Rectal smooth muscle tissue (tissue), 1 donor: ENCODE measurements around the gene GSG1L.

Source experiments
- H3K27ac ChIP-seq: one replicate; pipeline ENCODE4 v1.7.0; 2013; ENCODE audit warnings: low read depth, low read length, inconsistent platforms
- H3K27me3 ChIP-seq: one replicate; pipeline ENCODE4 v1.7.0; 2013; ENCODE audit warnings: low read length; ENCODE audit not compliant: control insufficient read depth, insufficient read depth
- H3K36me3 ChIP-seq: one replicate; pipeline ENCODE4 v1.7.0; 2013; ENCODE audit warnings: low read length; ENCODE audit not compliant: control insufficient read depth, insufficient read depth
- H3K4me1 ChIP-seq: one replicate; pipeline ENCODE4 v1.7.0; 2013; ENCODE audit warnings: low read length; ENCODE audit not compliant: control insufficient read depth, insufficient read depth
- H3K4me3 ChIP-seq: one replicate; pipeline ENCODE4 v1.7.0; 2013; ENCODE audit warnings: low read length
- H3K9ac ChIP-seq: one replicate; pipeline ENCODE4 v1.7.0; 2013; ENCODE audit warnings: low read length

Gene GSG1L

GRCh38 chr16:28069971-28070794 lies 6.7 kb upstream of the GSG1L start:
- no peak overlapping the region for H3K27ac ChIP-seq
- H3K4me1 ChIP-seq = no peaks in the 10 kb centered on the region

GRCh38 chr16:28068976-28069375 lies 5.5 kb upstream of the GSG1L start:
- no peaks in the 10 kb centered on the region for H3K4me1 ChIP-seq
- H3K9ac ChIP-seq = no peak overlapping the region
- H3K27me3 ChIP-seq = peaks cover 4% of the 10 kb centered on the region
- H3K36me3 ChIP-seq = no peaks in the 10 kb centered on the region
- no peak overlapping the region for H3K4me3 ChIP-seq
- no peak overlapping the region for H3K27ac ChIP-seq

More at GRCh38 chr16:28069971-28070794, 6.7 kb upstream of the GSG1L start:
- Histone ChIP-seq H3K9ac (no peak overlapping the region), H3K4me3 (no peak overlapping the region), H3K27me3 (no peaks in the 10 kb centered on the region), H3K36me3 (no peaks in the 10 kb centered on the region)

GRCh38 chr16:28067604-28068379 lies 4.3 kb upstream of the GSG1L start:
- Histone ChIP-seq H3K4me1 (no peaks in the 10 kb centered on the region), H3K4me3 (no peak overlapping the region), H3K27me3 (peaks cover 8% of the 10 kb centered on the region), H3K27ac (no peak overlapping the region), H3K36me3 (no peaks in the 10 kb centered on the region), H3K9ac (no peak overlapping the region)

- Histone ChIP-seq H3K9ac (no peak overlapping the region), H3K27me3 (peaks cover 20% of the 10 kb centered on the region), H3K4me1 (no peaks in the 10 kb centered on the region), H3K4me3 (no peak overlapping the region), H3K27ac (no peak overlapping the region), H3K36me3 (no peaks in the 10 kb centered on the region)
Observed at GRCh38 chr16:28064706-28065249, 1.3 kb upstream of the GSG1L start.

- H3K27me3 ChIP-seq = peaks cover 20% of the 10 kb centered on the region
- H3K27ac ChIP-seq = no peak overlapping the region
- no peak overlapping the region for H3K9ac ChIP-seq
- no peaks in the 10 kb centered on the region for H3K36me3 ChIP-seq
- no peak overlapping the region for H3K4me3 ChIP-seq
- H3K4me1 ChIP-seq = no peaks in the 10 kb centered on the region
Observed at GRCh38 chr16:28064150-28064549, 636 bp upstream of the GSG1L start.

GRCh38 chr16:28062847-28063521 lies 530 bp downstream of the GSG1L start:
- Histone ChIP-seq H3K27ac (no peak overlapping the region), H3K9ac (no peak overlapping the region), H3K4me3 (no peak overlapping the region), H3K4me1 (no peaks in the 10 kb centered on the region), H3K27me3 (peaks cover 20% of the 10 kb centered on the region), H3K36me3 (no peaks in the 10 kb centered on the region)

- H3K27ac ChIP-seq = no peak overlapping the region
- H3K4me3 ChIP-seq = no peak overlapping the region
Observed at GRCh38 chr16:28062261-28062846, 1.2 kb downstream of the GSG1L start.

GRCh38 chr16:28061352-28062101 lies 2.0 kb downstream of the GSG1L start:
- Histone ChIP-seq H3K27ac (no peak overlapping the region), H3K4me3 (no peak overlapping the region), H3K9ac (no peak overlapping the region), H3K36me3 (no peaks in the 10 kb centered on the region), H3K27me3 (peaks cover 20% of the 10 kb centered on the region), H3K4me1 (no peaks in the 10 kb centered on the region)

More at GRCh38 chr16:28062261-28062846, 1.2 kb downstream of the GSG1L start:
- Histone ChIP-seq H3K4me1 (no peaks in the 10 kb centered on the region), H3K9ac (no peak overlapping the region), H3K36me3 (no peaks in the 10 kb centered on the region), H3K27me3 (peaks cover 20% of the 10 kb centered on the region)

- no peaks in the 10 kb centered on the region for H3K36me3 ChIP-seq
- H3K27ac ChIP-seq = no peak overlapping the region
- peaks cover 20% of the 10 kb centered on the region for H3K27me3 ChIP-seq
- H3K9ac ChIP-seq = no peak overlapping the region
- H3K4me1 ChIP-seq = no peaks in the 10 kb centered on the region
- H3K4me3 ChIP-seq = no peak overlapping the region
Observed at GRCh38 chr16:28059841-28060575, 3.5 kb downstream of the GSG1L start.

GRCh38 chr16:28058839-28059589 lies 4.5 kb downstream of the GSG1L start:
- H3K27me3 ChIP-seq = peaks cover 17% of the 10 kb centered on the region
- no peaks in the 10 kb centered on the region for H3K4me1 ChIP-seq
- no peak overlapping the region for H3K9ac ChIP-seq
- H3K4me3 ChIP-seq = no peak overlapping the region
- H3K27ac ChIP-seq = no peak overlapping the region
- no peaks in the 10 kb centered on the region for H3K36me3 ChIP-seq
